ENCODE results near the gene IQSEC2.

Gene IQSEC2

GRCh38 chrX:53305219-53305995 lies 24.0 kb upstream of the IQSEC2 start:
- DNase-seq (ENCODE audit: low read depth) = no peak

- DNase-seq (ENCODE audit: low read depth) = no peak
Observed at GRCh38 chrX:53303195-53303594, 21.8 kb upstream of the IQSEC2 start.

- DNase-seq (ENCODE audit: low read depth) = no peak
Observed at GRCh38 chrX:53300157-53300556, 18.8 kb upstream of the IQSEC2 start.

GRCh38 chrX:53294024-53294648 lies 12.8 kb upstream of the IQSEC2 start:
- no peak for DNase-seq (ENCODE audit: low read depth)

GRCh38 chrX:53291596-53291995 lies 10.2 kb upstream of the IQSEC2 start:
- DNase-seq (ENCODE audit: low read depth) = no peak

- no peak for DNase-seq (ENCODE audit: low read depth)
Observed at GRCh38 chrX:53290441-53291041, 9.2 kb upstream of the IQSEC2 start.

- no peak for DNase-seq (ENCODE audit: low read depth)
Observed at GRCh38 chrX:53288189-53288588, 6.8 kb upstream of the IQSEC2 start.

GRCh38 chrX:53287493-53288138 lies 6.2 kb upstream of the IQSEC2 start:
- peak; percentile 66 for DNase-seq (ENCODE audit: low read depth)

- no peak for DNase-seq (ENCODE audit: low read depth)
Observed at GRCh38 chrX:53286171-53286570, 4.8 kb upstream of the IQSEC2 start.

- DNase-seq (ENCODE audit: low read depth) = no peak
Observed at GRCh38 chrX:53285591-53285990, 4.2 kb upstream of the IQSEC2 start.

GRCh38 chrX:53284684-53285447 lies 3.5 kb upstream of the IQSEC2 start:
- DNase-seq (ENCODE audit: low read depth) = no peak

- DNase-seq (ENCODE audit: low read depth) = no peak
Observed at GRCh38 chrX:53283567-53283966, 2.2 kb upstream of the IQSEC2 start.

GRCh38 chrX:53283099-53283498 lies 1.7 kb upstream of the IQSEC2 start:
- no peak for DNase-seq (ENCODE audit: low read depth)

- no peak for DNase-seq (ENCODE audit: low read depth)
Observed at GRCh38 chrX:53281963-53282695, 745 bp upstream of the IQSEC2 start.

GRCh38 chrX:53280331-53281320 lies 758 bp downstream of the IQSEC2 start:
- no peak for DNase-seq (ENCODE audit: low read depth)

- DNase-seq (ENCODE audit: low read depth) = no peak
Observed at GRCh38 chrX:53279296-53280237, 1.8 kb downstream of the IQSEC2 start.

GRCh38 chrX:53272808-53273337 lies 8.5 kb downstream of the IQSEC2 start:
- no peak for DNase-seq (ENCODE audit: low read depth)

GRCh38 chrX:53269536-53270107 lies 11.8 kb downstream of the IQSEC2 start:
- DNase-seq (ENCODE audit: low read depth) = no peak
